ENCODE measurements around the gene MRC1.

DNA sequence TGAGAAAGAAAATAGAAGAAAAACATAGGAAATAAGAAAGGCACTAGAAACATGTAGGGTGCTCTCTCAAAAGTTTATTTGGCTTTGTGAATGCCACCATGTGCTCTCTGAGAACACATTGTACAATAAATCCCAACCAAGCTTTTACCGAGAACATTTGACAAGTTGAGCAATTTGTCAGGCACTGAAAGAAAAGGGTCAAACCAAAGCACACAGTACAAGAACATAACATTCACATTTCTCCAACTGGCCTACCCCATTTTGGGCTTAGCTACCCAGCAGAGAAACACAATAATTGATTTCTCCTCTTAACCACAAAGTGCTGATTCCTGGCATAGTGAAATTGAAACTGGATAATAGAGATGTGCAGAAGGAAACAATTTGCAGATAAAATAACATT lies 73.4 kb downstream of the MRC1 start:
- TF ChIP-seq, protein P1, sequence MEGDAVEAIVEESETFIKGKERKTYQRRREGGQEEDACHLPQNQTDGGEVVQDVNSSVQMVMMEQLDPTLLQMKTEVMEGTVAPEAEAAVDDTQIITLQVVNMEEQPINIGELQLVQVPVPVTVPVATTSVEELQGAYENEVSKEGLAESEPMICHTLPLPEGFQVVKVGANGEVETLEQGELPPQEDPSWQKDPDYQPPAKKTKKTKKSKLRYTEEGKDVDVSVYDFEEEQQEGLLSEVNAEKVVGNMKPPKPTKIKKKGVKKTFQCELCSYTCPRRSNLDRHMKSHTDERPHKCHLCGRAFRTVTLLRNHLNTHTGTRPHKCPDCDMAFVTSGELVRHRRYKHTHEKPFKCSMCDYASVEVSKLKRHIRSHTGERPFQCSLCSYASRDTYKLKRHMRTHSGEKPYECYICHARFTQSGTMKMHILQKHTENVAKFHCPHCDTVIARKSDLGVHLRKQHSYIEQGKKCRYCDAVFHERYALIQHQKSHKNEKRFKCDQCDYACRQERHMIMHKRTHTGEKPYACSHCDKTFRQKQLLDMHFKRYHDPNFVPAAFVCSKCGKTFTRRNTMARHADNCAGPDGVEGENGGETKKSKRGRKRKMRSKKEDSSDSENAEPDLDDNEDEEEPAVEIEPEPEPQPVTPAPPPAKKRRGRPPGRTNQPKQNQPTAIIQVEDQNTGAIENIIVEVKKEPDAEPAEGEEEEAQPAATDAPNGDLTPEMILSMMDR (conservative IDR thresholded peaks at IDR 0.05; ENCODE audit: low read depth in 2 of 2), result no peak
- TF ChIP-seq EZH2phosphoT487 (IDR thresholded peaks at IDR 0.05; ENCODE audit: unreplicated experiment), result no peak

Data from GM23338 (cell line).